22Rv1 (cell line): Measurements from ENCODE around the gene INSM2.

ENCODE experiments used
- ZFX ChIP-seq: fragments of 450-650 bp; IDR thresholded peaks from 2 replicates; pipeline ENCODE4 v1.6.1; 2017; ENCODE audit warnings: antibody characterized with exemption, borderline replicate concordance
- TF ChIP-seq, protein P1 (sequence below): fragments of 450-650 bp; IDR thresholded peaks from 2 replicates; pipeline ENCODE4 v1.5.1; 2017; ENCODE audit warnings: mild to moderate bottlenecking

GRCh38 chr14:35565871-35566464, 32.0 kb downstream of the INSM2 start:
- TF ChIP-seq, protein P1, sequence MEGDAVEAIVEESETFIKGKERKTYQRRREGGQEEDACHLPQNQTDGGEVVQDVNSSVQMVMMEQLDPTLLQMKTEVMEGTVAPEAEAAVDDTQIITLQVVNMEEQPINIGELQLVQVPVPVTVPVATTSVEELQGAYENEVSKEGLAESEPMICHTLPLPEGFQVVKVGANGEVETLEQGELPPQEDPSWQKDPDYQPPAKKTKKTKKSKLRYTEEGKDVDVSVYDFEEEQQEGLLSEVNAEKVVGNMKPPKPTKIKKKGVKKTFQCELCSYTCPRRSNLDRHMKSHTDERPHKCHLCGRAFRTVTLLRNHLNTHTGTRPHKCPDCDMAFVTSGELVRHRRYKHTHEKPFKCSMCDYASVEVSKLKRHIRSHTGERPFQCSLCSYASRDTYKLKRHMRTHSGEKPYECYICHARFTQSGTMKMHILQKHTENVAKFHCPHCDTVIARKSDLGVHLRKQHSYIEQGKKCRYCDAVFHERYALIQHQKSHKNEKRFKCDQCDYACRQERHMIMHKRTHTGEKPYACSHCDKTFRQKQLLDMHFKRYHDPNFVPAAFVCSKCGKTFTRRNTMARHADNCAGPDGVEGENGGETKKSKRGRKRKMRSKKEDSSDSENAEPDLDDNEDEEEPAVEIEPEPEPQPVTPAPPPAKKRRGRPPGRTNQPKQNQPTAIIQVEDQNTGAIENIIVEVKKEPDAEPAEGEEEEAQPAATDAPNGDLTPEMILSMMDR: no peak
- no peak for TF ChIP-seq ZFX
